GM19463 (cell line): ENCODE data around the gene SERINC5.

Experiments
- ATAC-seq: cut with Tn5 transposase; IDR thresholded peaks from one replicate; pipeline ENCODE4 v1.9.1; 2021; ENCODE audit warnings: mild to moderate bottlenecking, moderate library complexity; ENCODE audit not compliant: unreplicated experiment

Gene SERINC5

GRCh38 chr5:80072103-80073073, 183.5 kb downstream of the SERINC5 start:
- ATAC-seq: no peak

DNA sequence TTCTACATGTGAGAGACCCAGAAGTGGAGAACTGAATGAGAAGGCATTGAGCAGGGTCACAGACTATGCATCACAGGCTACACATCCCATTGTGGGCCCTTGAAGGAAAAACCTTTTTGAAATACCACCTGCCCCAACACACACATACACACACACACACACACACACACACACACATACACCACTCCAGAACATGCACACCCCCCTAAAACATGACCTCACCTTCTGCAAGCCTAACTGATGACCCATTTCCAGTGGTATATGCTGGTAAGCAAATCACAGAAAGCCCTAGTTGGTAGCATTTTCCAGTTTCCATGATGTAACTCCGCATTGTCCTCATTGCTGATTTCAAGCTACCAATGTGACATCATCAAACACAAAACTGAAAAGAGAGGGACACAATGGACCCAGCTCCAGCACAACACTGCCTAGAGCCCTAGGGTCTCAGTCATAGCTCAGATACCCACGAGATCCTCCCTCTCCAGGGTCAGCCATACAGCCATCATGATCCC, 184.3 kb downstream of the SERINC5 start:
- no peak for ATAC-seq

GRCh38 chr5:80070338-80071056, 185.4 kb downstream of the SERINC5 start:
- ATAC-seq: no peak

- ATAC-seq: no peak
Measured at GRCh38 chr5:80069918-80070318, 185.9 kb downstream of the SERINC5 start.

- no peak for ATAC-seq
Measured at GRCh38 chr5:80069251-80069800, 186.5 kb downstream of the SERINC5 start.

GRCh38 chr5:80068775-80069174, 187.1 kb downstream of the SERINC5 start:
- ATAC-seq: no peak

DNA sequence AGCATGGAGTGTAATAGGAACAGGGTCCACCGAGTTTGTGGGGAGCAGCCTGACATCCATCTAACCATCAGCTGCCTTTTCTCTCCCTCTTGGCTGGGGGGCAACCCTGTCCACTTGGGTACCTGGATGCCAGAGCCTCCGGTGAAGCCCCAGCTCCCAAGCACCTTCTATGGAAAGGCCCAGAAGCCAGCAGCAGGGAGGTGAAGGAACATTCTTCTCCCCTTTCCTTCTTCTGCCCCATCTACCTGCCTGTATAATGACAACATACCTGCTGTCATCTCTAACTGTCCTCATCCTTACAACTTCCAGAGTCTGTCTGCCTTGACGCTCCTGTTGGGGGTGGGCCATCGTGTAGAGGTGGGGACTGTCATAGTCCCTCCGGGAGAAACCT, 187.6 kb downstream of the SERINC5 start:
- ATAC-seq: no peak

DNA sequence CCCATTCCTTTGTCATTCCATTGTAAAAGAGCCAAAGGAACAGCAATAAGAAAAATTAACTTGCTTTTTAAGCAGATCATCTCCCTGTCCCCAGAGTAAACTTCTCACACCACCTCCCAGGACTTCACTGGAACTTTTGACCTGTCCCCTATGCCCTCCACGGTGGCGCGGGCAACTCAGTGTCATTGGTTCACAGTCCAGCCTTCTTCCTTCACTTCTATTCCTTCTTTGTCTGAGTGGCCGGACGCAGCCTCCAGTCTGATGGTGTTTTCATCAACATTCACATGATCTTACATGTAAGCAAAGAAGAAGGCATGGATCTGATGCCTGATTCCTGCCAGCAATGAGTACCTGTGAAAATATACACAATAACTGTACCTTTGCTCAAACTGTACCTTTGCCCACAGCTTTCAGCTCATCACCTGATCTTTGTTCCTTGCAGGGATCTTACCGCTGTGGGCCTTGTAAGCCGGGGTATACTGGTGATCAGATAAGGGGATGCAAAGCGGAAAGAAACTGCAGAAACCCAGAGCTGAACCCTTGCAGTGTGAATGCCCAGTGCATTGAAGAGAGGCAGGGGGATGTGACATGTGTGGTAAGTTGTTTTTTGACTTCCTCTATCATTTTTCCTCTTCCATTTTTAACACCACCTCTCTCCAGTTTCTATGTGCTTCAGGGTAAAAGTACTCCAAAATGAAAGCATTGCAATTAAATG, 188.2 kb downstream of the SERINC5 start:
- no peak for ATAC-seq

GRCh38 chr5:80067016-80067415, 188.8 kb downstream of the SERINC5 start:
- ATAC-seq: no peak

- no peak for ATAC-seq
Measured at GRCh38 chr5:80064124-80064523, 191.7 kb downstream of the SERINC5 start.
